GM18951 (cell line): Measurements from ENCODE around the gene ST14.
"Not testable (repeated sequence)": the region's sequence is repeated elsewhere in the genome, so short reads cannot be mapped to it uniquely, and the experiment has no call there.

Source experiments
- POLR2A ChIP-seq: IDR thresholded peaks from 4 replicates; pipeline ENCODE4 v1.6.1; 2011; ENCODE audit warnings: mild to moderate bottlenecking; ENCODE audit not compliant: insufficient read length, insufficient read depth; ENCODE audit errors: extremely low read depth
- in situ Hi-C: fragments of 300-500 bp; cut with MboI; formaldehyde crosslinking; loops from one replicate; pipeline ENCODE4 v1.12.0; 2022; ENCODE audit warnings: low sequenced_read_pairs, mixed read lengths, inconsistent platforms; ENCODE audit not compliant: unreplicated experiment

Gene ST14

GRCh38 chr11:130162733-130163132, 3.2 kb downstream of the ST14 start:
- in situ Hi-C loops = no loop called here
- TF ChIP-seq POLR2A = no peak

GRCh38 chr11:130163346-130164220, 4.0 kb downstream of the ST14 start:
- no peak for TF ChIP-seq POLR2A
- in situ Hi-C loops = no loop called here

- in situ Hi-C loops = no loop called here
- no peak for TF ChIP-seq POLR2A
Measured at GRCh38 chr11:130164221-130164570, 4.6 kb downstream of the ST14 start.

GRCh38 chr11:130165601-130166456, 6.2 kb downstream of the ST14 start:
- in situ Hi-C loops = no loop called here
- TF ChIP-seq POLR2A = no peak

GRCh38 chr11:130166457-130166784, 6.8 kb downstream of the ST14 start:
- in situ Hi-C loops = no loop called here

GRCh38 chr11:130167146-130167545, 7.6 kb downstream of the ST14 start:
- TF ChIP-seq POLR2A = no peak
- in situ Hi-C loops = no loop called here

More at GRCh38 chr11:130166457-130166784, 6.8 kb downstream of the ST14 start:
- no peak for TF ChIP-seq POLR2A

GRCh38 chr11:130168105-130168504, 8.5 kb downstream of the ST14 start:
- no peak for TF ChIP-seq POLR2A
- in situ Hi-C loops = no loop called here

- in situ Hi-C loops = no loop called here
Measured at GRCh38 chr11:130170345-130170744, 10.8 kb downstream of the ST14 start.

GRCh38 chr11:130171534-130171933, 12.0 kb downstream of the ST14 start:
- in situ Hi-C loops = no loop called here

More at GRCh38 chr11:130170345-130170744, 10.8 kb downstream of the ST14 start:
- no peak for TF ChIP-seq POLR2A

GRCh38 chr11:130172001-130172400, 12.4 kb downstream of the ST14 start:
- in situ Hi-C loops = not testable (repeated sequence)

More at GRCh38 chr11:130171534-130171933, 12.0 kb downstream of the ST14 start:
- TF ChIP-seq POLR2A = no peak

- in situ Hi-C loops = no loop called here
- no peak for TF ChIP-seq POLR2A
Measured at GRCh38 chr11:130174642-130175041, 15.1 kb downstream of the ST14 start.

GRCh38 chr11:130175898-130176297, 16.3 kb downstream of the ST14 start:
- in situ Hi-C loops = no loop called here
- TF ChIP-seq POLR2A = no peak

GRCh38 chr11:130177782-130178181, 18.2 kb downstream of the ST14 start:
- no peak for TF ChIP-seq POLR2A
- in situ Hi-C loops = no loop called here
